ENCODE results near the gene RCN2. TPM values are rescaled to one million over a fixed set of nuclear protein-coding genes. Genes with fewer than 3 reads are reported as not detected.
"Not testable (repeated sequence)": the region's sequence is repeated elsewhere in the genome, so short reads cannot be mapped to it uniquely, and the experiment has no call there.

RCN2 gene
- total RNA-seq, 3 donors from 2014 or later, result 40.6 to 47.2 (median 46.2) TPM

- Histone ChIP-seq H3K9me3 (no peaks in the 10 kb centered on the region), H3K27ac (no peak overlapping the region)
These were observed 23.2 kb downstream of the RCN2 start for GRCh38 chr15:76954744-76955143.

GRCh38 chr15:76961268-76962011, 29.9 kb downstream of the RCN2 start:
- H3K9me3 ChIP-seq, result no peaks in the 10 kb centered on the region
- H3K27me3 ChIP-seq, result no peaks in the 10 kb centered on the region
- no peak for DNase-seq (ENCODE audit: low spot score in 2 of 2)
- H3K4me3 ChIP-seq, result no peak overlapping the region
- H3K27ac ChIP-seq, result no peak overlapping the region
- intact Hi-C loops (cut with DNase I; ENCODE audit: low total_unique reads), result no loop called here
- no peaks in the 10 kb centered on the region for H3K4me1 ChIP-seq
- no peak for TF ChIP-seq POLR2A (IDR thresholded peaks at IDR 0.05)
- H3K36me3 ChIP-seq, result no peaks in the 10 kb centered on the region

More at GRCh38 chr15:76954744-76955143, 23.2 kb downstream of the RCN2 start:
- no peaks in the 10 kb centered on the region for H3K4me1 ChIP-seq
- H3K36me3 ChIP-seq, result no peaks in the 10 kb centered on the region
- intact Hi-C loops (cut with DNase I; ENCODE audit: low total_unique reads), result no loop called here
- H3K27me3 ChIP-seq, result no peaks in the 10 kb centered on the region
- H3K4me3 ChIP-seq, result no peak overlapping the region
- TF ChIP-seq POLR2AphosphoS5 (IDR thresholded peaks at IDR 0.05), result no peak
- no peak for TF ChIP-seq CTCF (IDR thresholded peaks at IDR 0.05)
- TF ChIP-seq POLR2A (IDR thresholded peaks at IDR 0.05), result no peak
- no peak for DNase-seq (ENCODE audit: low spot score in 2 of 2)

GRCh38 chr15:76962337-76963013, 30.9 kb downstream of the RCN2 start:
- no peaks in the 10 kb centered on the region for H3K4me1 ChIP-seq
- H3K27ac ChIP-seq, result no peak overlapping the region
- H3K36me3 ChIP-seq, result no peaks in the 10 kb centered on the region

GRCh38 chr15:76963596-76963995, 32.0 kb downstream of the RCN2 start:
- H3K27me3 ChIP-seq, result no peaks in the 10 kb centered on the region
- DNase-seq (ENCODE audit: low spot score in 2 of 2), result no peak
- H3K36me3 ChIP-seq, result no peaks in the 10 kb centered on the region
- intact Hi-C loops (cut with DNase I; ENCODE audit: low total_unique reads), result no loop called here
- H3K4me3 ChIP-seq, result no peak overlapping the region
- no peak overlapping the region for H3K27ac ChIP-seq
- no peak for TF ChIP-seq POLR2A (IDR thresholded peaks at IDR 0.05)
- no peak for TF ChIP-seq CTCF (IDR thresholded peaks at IDR 0.05)
- TF ChIP-seq POLR2AphosphoS5 (IDR thresholded peaks at IDR 0.05), result no peak
- H3K4me1 ChIP-seq, result no peaks in the 10 kb centered on the region
- H3K9me3 ChIP-seq, result no peaks in the 10 kb centered on the region

More at GRCh38 chr15:76962337-76963013, 30.9 kb downstream of the RCN2 start:
- no peaks in the 10 kb centered on the region for H3K27me3 ChIP-seq
- TF ChIP-seq POLR2AphosphoS5 (IDR thresholded peaks at IDR 0.05) (no peak), POLR2A (IDR thresholded peaks at IDR 0.05) (no peak), CTCF (IDR thresholded peaks at IDR 0.05) (no peak)
- no peaks in the 10 kb centered on the region for H3K9me3 ChIP-seq
- no peak for DNase-seq (ENCODE audit: low spot score in 2 of 2)
- intact Hi-C loops (cut with DNase I; ENCODE audit: low total_unique reads), result no loop called here
- H3K4me3 ChIP-seq, result no peak overlapping the region

- H3K27me3 ChIP-seq, result no peaks in the 10 kb centered on the region
- H3K36me3 ChIP-seq, result no peaks in the 10 kb centered on the region
- H3K4me1 ChIP-seq, result no peaks in the 10 kb centered on the region
- DNase-seq (ENCODE audit: low spot score in 2 of 2), result no peak
- H3K9me3 ChIP-seq, result no peaks in the 10 kb centered on the region
- intact Hi-C loops (cut with DNase I; ENCODE audit: low total_unique reads), result no loop called here
- H3K27ac ChIP-seq, result no peak overlapping the region
- TF ChIP-seq CTCF (IDR thresholded peaks at IDR 0.05) (no peak), POLR2A (IDR thresholded peaks at IDR 0.05) (no peak), POLR2AphosphoS5 (IDR thresholded peaks at IDR 0.05) (no peak)
- H3K4me3 ChIP-seq, result no peak overlapping the region
These were observed 32.6 kb downstream of the RCN2 start for GRCh38 chr15:76964157-76964556.

DNA sequence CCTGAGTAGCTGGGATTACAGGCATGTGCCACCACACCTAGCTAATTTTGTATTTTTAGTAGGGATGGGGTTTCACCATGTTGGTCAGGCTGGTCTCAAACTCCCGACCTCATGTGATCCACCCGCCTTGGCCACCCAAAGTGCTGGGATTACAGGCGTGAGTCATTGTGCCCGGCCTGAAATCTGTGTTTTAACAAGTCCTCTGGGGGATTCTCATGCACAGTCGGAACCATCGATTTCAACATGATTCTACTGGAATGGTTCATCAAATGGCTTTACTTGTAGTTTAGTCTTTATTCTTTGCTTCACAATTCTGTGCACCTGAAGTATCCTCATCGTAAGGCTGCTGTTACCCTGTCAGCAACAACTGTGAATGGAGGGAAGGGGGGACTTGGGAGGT, 34.5 kb downstream of the RCN2 start:
- H3K9me3 ChIP-seq; H3K4me3 ChIP-seq; intact Hi-C loops (cut with DNase I; ENCODE audit: low total_unique reads); H3K27me3 ChIP-seq; H3K4me1 ChIP-seq; H3K27ac ChIP-seq; DNase-seq (ENCODE audit: low spot score in 2 of 2); H3K36me3 ChIP-seq: not testable (repeated sequence)

Data from breast epithelium (tissue), 4 donors.